Measurements from ENCODE around the gene CFH. TPM values are rescaled to one million over a fixed set of nuclear protein-coding genes. Genes with fewer than 3 reads are reported as not detected.
"Not testable (repeated sequence)": the region's sequence is repeated elsewhere in the genome, so short reads cannot be mapped to it uniquely, and the experiment has no call there.

Gene CFH
- total RNA-seq, 1 experiment from 2014 or later = not detected

GRCh38 chr1:196698993-196699392, 47.1 kb downstream of the CFH start:
- Mint-ChIP-seq H3K27me3 (ENCODE audit: insufficient read depth, unreplicated experiment) (no peaks in the 10 kb centered on the region), H3K4me1 (ENCODE audit: low read depth, unreplicated experiment) (no peaks in the 10 kb centered on the region), H3K9me3 (ENCODE audit: unreplicated experiment) (peaks cover 9% of the 10 kb centered on the region), H3K36me3 (ENCODE audit: insufficient read depth, unreplicated experiment) (no peaks in the 10 kb centered on the region), H3K4me3 (ENCODE audit: unreplicated experiment) (no peak overlapping the region), H3K27ac (ENCODE audit: unreplicated experiment) (no peak overlapping the region)
- CTCF ChIA-PET = no interaction called here
- no TSS peak for BruUV-seq (replicated peaks)
- Histone ChIP-seq H3K9me3 (no peaks in the 10 kb centered on the region), H3K4me1 (no peaks in the 10 kb centered on the region), H3K4me3 (ENCODE audit: low read depth, low read length) (no peak overlapping the region), H3K27me3 (replicated peaks; ENCODE audit: control insufficient read depth, insufficient read depth, low read length) (no peaks in the 10 kb centered on the region), H3K36me3 (ENCODE audit: control insufficient read depth, insufficient read depth, low read length) (no peaks in the 10 kb centered on the region)
- POLR2A ChIA-PET = no interaction called here
- intact Hi-C loops (cut with micrococcal nuclease; ENCODE audit: unreplicated experiment) = no loop called here
- DNase-seq = no peak
- no peak for TF ChIP-seq CTCF (IDR thresholded peaks at IDR 0.05; ENCODE audit: insufficient read depth in 1 of 2, low read depth in 1 of 2, low read length in 1 of 2, severe bottlenecking in 1 of 2, unreplicated experiment in 1 of 2)

- no peak for DNase-seq
- ChIA-PET CTCF (no interaction called here), POLR2A (no interaction called here)
- no TSS peak for BruUV-seq (replicated peaks)
- intact Hi-C loops (cut with micrococcal nuclease; ENCODE audit: unreplicated experiment) = no loop called here
- no peaks in the 10 kb centered on the region for H3K27me3 ChIP-seq (replicated peaks; ENCODE audit: control insufficient read depth, insufficient read depth, low read length)
- Mint-ChIP-seq H3K9me3 (ENCODE audit: unreplicated experiment) (peaks cover 9% of the 10 kb centered on the region), H3K27ac (ENCODE audit: unreplicated experiment) (no peak overlapping the region), H3K27me3 (ENCODE audit: insufficient read depth, unreplicated experiment) (no peaks in the 10 kb centered on the region), H3K4me1 (ENCODE audit: low read depth, unreplicated experiment) (no peaks in the 10 kb centered on the region), H3K36me3 (ENCODE audit: insufficient read depth, unreplicated experiment) (no peaks in the 10 kb centered on the region), H3K4me3 (ENCODE audit: unreplicated experiment) (no peak overlapping the region)
- H3K36me3 ChIP-seq (ENCODE audit: control insufficient read depth, insufficient read depth, low read length) = no peaks in the 10 kb centered on the region
- TF ChIP-seq CTCF (IDR thresholded peaks at IDR 0.05; ENCODE audit: insufficient read depth in 1 of 2, low read depth in 1 of 2, low read length in 1 of 2, severe bottlenecking in 1 of 2, unreplicated experiment in 1 of 2) = no peak
- H3K4me3 ChIP-seq (ENCODE audit: low read depth, low read length) = no peak overlapping the region
- H3K4me1 ChIP-seq = no peaks in the 10 kb centered on the region
- H3K9me3 ChIP-seq = no peaks in the 10 kb centered on the region
These were observed 49.3 kb downstream of the CFH start for GRCh38 chr1:196701144-196701543.

- H3K9me3 ChIP-seq; H3K4me3 Mint-ChIP-seq (ENCODE audit: unreplicated experiment); H3K36me3 ChIP-seq (ENCODE audit: control insufficient read depth, insufficient read depth, low read length); H3K9me3 Mint-ChIP-seq (ENCODE audit: unreplicated experiment); BruUV-seq (replicated peaks); H3K4me1 Mint-ChIP-seq (ENCODE audit: low read depth, unreplicated experiment); H3K36me3 Mint-ChIP-seq (ENCODE audit: insufficient read depth, unreplicated experiment); H3K4me1 ChIP-seq; H3K4me3 ChIP-seq (ENCODE audit: low read depth, low read length); H3K27ac Mint-ChIP-seq (ENCODE audit: unreplicated experiment); POLR2A ChIA-PET; CTCF ChIA-PET; DNase-seq; H3K27me3 Mint-ChIP-seq (ENCODE audit: insufficient read depth, unreplicated experiment); H3K27me3 ChIP-seq (replicated peaks; ENCODE audit: control insufficient read depth, insufficient read depth, low read length); intact Hi-C loops (cut with micrococcal nuclease; ENCODE audit: unreplicated experiment): not testable (repeated sequence)
These were observed 58.0 kb downstream of the CFH start for GRCh38 chr1:196709892-196710291.

GRCh38 chr1:196717868-196718267, 66.0 kb downstream of the CFH start:
- TF ChIP-seq CTCF (IDR thresholded peaks at IDR 0.05; ENCODE audit: insufficient read depth in 1 of 2, low read depth in 1 of 2, low read length in 1 of 2, severe bottlenecking in 1 of 2, unreplicated experiment in 1 of 2) = no peak
- POLR2A ChIA-PET = no interaction called here
- H3K9me3 Mint-ChIP-seq (ENCODE audit: unreplicated experiment) = no peaks in the 10 kb centered on the region
- no peak overlapping the region for H3K27ac Mint-ChIP-seq (ENCODE audit: unreplicated experiment)
- no peaks in the 10 kb centered on the region for H3K36me3 Mint-ChIP-seq (ENCODE audit: insufficient read depth, unreplicated experiment)
- Histone ChIP-seq H3K4me3 (ENCODE audit: low read depth, low read length) (no peak overlapping the region), H3K9me3 (no peaks in the 10 kb centered on the region), H3K27me3 (replicated peaks; ENCODE audit: control insufficient read depth, insufficient read depth, low read length) (no peaks in the 10 kb centered on the region), H3K4me1 (no peaks in the 10 kb centered on the region), H3K36me3 (ENCODE audit: control insufficient read depth, insufficient read depth, low read length) (no peaks in the 10 kb centered on the region)
- H3K4me1 Mint-ChIP-seq (ENCODE audit: low read depth, unreplicated experiment) = no peaks in the 10 kb centered on the region
- CTCF ChIA-PET = no interaction called here
- no peaks in the 10 kb centered on the region for H3K27me3 Mint-ChIP-seq (ENCODE audit: insufficient read depth, unreplicated experiment)
- DNase-seq = no peak
- no TSS peak for BruUV-seq (replicated peaks)
- no peak overlapping the region for H3K4me3 Mint-ChIP-seq (ENCODE audit: unreplicated experiment)
- intact Hi-C loops (cut with micrococcal nuclease; ENCODE audit: unreplicated experiment) = no loop called here

Data from Caco-2 (cell line).